ENCODE data around the gene CTNNA3. TPM values are rescaled to one million over a fixed set of nuclear protein-coding genes. Genes with fewer than 3 reads are reported as not detected.

The CTNNA3 gene
- total and polyA plus RNA-seq, 2 of the 4 experiments (the other 2 are of a cell fraction) = 0.19 to 0.90 TPM

GRCh38 chr10:66834802-66835201, 861.2 kb downstream of the CTNNA3 start:
- in situ Hi-C loops (cut with MboI; ENCODE audit: low sequenced_read_pairs) (no loop called here), intact Hi-C loops (cut with micrococcal nuclease) (loop anchor here (5.0 kb wide), 1 partner anchor 53 kb away; no protein-coding TSS in a partner anchor), dilution Hi-C loops (cut with HindIII; ENCODE audit: low sequenced_read_pairs, unreplicated experiment) (no loop called here)
- H3K9me1 ChIP-seq (ENCODE audit: insufficient read depth, low read length) = no peaks in the 10 kb centered on the region
- no peaks in the 10 kb centered on the region for H3K36me3 ChIP-seq (ENCODE audit: control insufficient read depth, insufficient read depth, low read length)
- H3K4me2 ChIP-seq (ENCODE audit: low read depth, low read length) = no peak overlapping the region
- no peak overlapping the region for H2BK15ac ChIP-seq (ENCODE audit: low read depth, low read length)
- no peak overlapping the region for H3K9ac ChIP-seq (ENCODE audit: low read depth, low read length)
- ATAC-seq (ENCODE audit: low read depth) (no peak), DNase-seq (no peak)
- H3K4me1 ChIP-seq (ENCODE audit: control insufficient read depth, insufficient read depth, low read length) = no peaks in the 10 kb centered on the region; the same call in 1 of the 2 replicates
- H4K91ac ChIP-seq (ENCODE audit: insufficient read depth, low read depth, low read length) = no peak overlapping the region
- H2AK5ac ChIP-seq (ENCODE audit: low read depth, low read length) = no peak overlapping the region
- H3K79me1 ChIP-seq (ENCODE audit: low read depth in 1 of 2, low read length in 2 of 2) = no peaks in the 10 kb centered on the region
- CTCF ChIA-PET = no interaction called here
- H3K9me3 ChIP-seq (ENCODE audit: control insufficient read depth, insufficient read depth, low read length) = no peaks in the 10 kb centered on the region
- no TSS peak for BruUV-seq (replicated peaks)
- H2BK20ac ChIP-seq (ENCODE audit: low read depth, low read length) = no peak overlapping the region
- H3K4ac ChIP-seq (ENCODE audit: low read depth, low read length) = no peak overlapping the region
- H3K23ac ChIP-seq (ENCODE audit: low read depth, low read length) = no peak overlapping the region
- no peak overlapping the region for H2BK120ac ChIP-seq (ENCODE audit: low read depth, low read length)
- no peak overlapping the region for H4K8ac ChIP-seq (ENCODE audit: low read depth in 2 of 2, low read length in 2 of 2)
- POLR2A ChIA-PET (ENCODE audit: unreplicated experiment) = no interaction called here
- H2AFZ ChIP-seq (replicated peaks; ENCODE audit: low read length, poor library complexity) = no peak overlapping the region
- no peaks in the 10 kb centered on the region for H4K20me1 ChIP-seq (ENCODE audit: insufficient read depth, low read length)
- H3K14ac ChIP-seq (replicated peaks; ENCODE audit: low read depth, low read length) = no peak overlapping the region
- H4K5ac ChIP-seq (ENCODE audit: low read depth, low read length) = no peak overlapping the region
- no peak for TF ChIP-seq MXI1 (IDR thresholded peaks at IDR 0.05; ENCODE audit: borderline replicate concordance, low read depth, low read length)
- TF ChIP-seq BHLHE40 (IDR thresholded peaks at IDR 0.05; ENCODE audit: low read depth, low read length) = no peak
- no peak for TF ChIP-seq USF2 (IDR thresholded peaks at IDR 0.05; ENCODE audit: low read depth, low read length)
- no peak for TF ChIP-seq NFE2L2 (IDR thresholded peaks at IDR 0.05; ENCODE audit: low read depth, low read length)
- TF ChIP-seq RFX5 (IDR thresholded peaks at IDR 0.05; ENCODE audit: low read depth, low read length) = no peak
- TF ChIP-seq CTCF (conservative IDR thresholded peaks at IDR 0.05; ENCODE audit: low read depth, low read length) = no peak
- TF ChIP-seq, protein P1, sequence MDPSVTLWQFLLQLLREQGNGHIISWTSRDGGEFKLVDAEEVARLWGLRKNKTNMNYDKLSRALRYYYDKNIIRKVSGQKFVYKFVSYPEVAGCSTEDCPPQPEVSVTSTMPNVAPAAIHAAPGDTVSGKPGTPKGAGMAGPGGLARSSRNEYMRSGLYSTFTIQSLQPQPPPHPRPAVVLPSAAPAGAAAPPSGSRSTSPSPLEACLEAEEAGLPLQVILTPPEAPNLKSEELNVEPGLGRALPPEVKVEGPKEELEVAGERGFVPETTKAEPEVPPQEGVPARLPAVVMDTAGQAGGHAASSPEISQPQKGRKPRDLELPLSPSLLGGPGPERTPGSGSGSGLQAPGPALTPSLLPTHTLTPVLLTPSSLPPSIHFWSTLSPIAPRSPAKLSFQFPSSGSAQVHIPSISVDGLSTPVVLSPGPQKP (IDR thresholded peaks at IDR 0.05; ENCODE audit: borderline replicate concordance, low read depth, low read length) = no peak
- no peak for TF ChIP-seq SMC3 (IDR thresholded peaks at IDR 0.05; ENCODE audit: low read depth, low read length)
- no peak for TF ChIP-seq FOS (IDR thresholded peaks at IDR 0.05; ENCODE audit: low read depth, low read length)
- no peak for TF ChIP-seq MAZ (IDR thresholded peaks at IDR 0.05; ENCODE audit: borderline replicate concordance, low read depth, low read length)
- no peak for TF ChIP-seq CHD1 (IDR thresholded peaks at IDR 0.05; ENCODE audit: low read depth, low read length)
- TF ChIP-seq MAFK (IDR thresholded peaks at IDR 0.05; ENCODE audit: low read depth, low read length) = no peak
- TF ChIP-seq RAD21 (IDR thresholded peaks at IDR 0.05; ENCODE audit: low read length) = no peak
- no peak for TF ChIP-seq POLR2A (IDR thresholded peaks at IDR 0.05; ENCODE audit: low read depth, low read length)
- TF ChIP-seq RCOR1 (IDR thresholded peaks at IDR 0.05; ENCODE audit: insufficient replicate concordance, low read length) = no peak
- H3K56ac ChIP-seq (ENCODE audit: extremely low read depth, insufficient read depth, low read length) = no peak overlapping the region
- no peak overlapping the region for H2AK9ac ChIP-seq (replicated peaks; ENCODE audit: low read depth, low read length, poor library complexity)
- H3K18ac ChIP-seq (ENCODE audit: low read depth, low read length) = no peak overlapping the region
- H2BK5ac ChIP-seq (ENCODE audit: low read depth, low read length, poor library complexity, severe bottlenecking) = no peak overlapping the region
- H3K27me3 ChIP-seq (ENCODE audit: control insufficient read depth, insufficient read depth, low read length) = no peaks in the 10 kb centered on the region
- H3K27ac ChIP-seq (ENCODE audit: insufficient read depth, low read length) = no peak overlapping the region
- no peak overlapping the region for H3K4me3 ChIP-seq (ENCODE audit: insufficient read depth, low read depth, low read length)
